GM19438 (cell line): ENCODE data around the gene FOXR2.

Source experiments
- ATAC-seq: cut with Tn5 transposase; IDR thresholded peaks from one replicate; pipeline ENCODE4 v1.9.1; 2021; ENCODE audit warnings: low read depth; ENCODE audit not compliant: unreplicated experiment

FOXR2 gene, protein sequence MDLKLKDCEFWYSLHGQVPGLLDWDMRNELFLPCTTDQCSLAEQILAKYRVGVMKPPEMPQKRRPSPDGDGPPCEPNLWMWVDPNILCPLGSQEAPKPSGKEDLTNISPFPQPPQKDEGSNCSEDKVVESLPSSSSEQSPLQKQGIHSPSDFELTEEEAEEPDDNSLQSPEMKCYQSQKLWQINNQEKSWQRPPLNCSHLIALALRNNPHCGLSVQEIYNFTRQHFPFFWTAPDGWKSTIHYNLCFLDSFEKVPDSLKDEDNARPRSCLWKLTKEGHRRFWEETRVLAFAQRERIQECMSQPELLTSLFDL

DNA sequence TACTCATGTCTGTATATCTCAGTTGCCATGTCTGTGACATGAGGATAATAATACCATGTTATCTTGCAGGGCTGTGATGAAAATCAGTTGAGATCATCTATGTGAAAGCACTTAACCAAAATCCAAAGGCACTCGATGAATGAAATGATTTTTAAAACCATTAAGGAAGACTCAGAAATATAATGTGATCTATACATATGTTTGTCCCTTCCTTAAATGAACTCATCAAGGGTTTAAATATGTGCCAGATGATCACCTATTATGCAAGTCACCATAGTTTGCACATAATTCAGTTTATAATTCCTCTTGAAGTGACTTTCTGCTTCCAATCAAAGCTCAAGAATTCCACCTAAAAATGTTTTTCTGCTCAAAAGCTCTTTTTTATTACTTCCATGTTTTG is at the start of gene FOXR2:
FOXR2 (plus strand) TSS at position 301 of the 400 bp plus-strand sequence. CDS start 312 bp downstream, outside the sequence.
- no peak for ATAC-seq

GRCh38 chrX:55579115-55579514 is 44.1 kb upstream of the FOXR2 start:
- no peak for ATAC-seq

DNA sequence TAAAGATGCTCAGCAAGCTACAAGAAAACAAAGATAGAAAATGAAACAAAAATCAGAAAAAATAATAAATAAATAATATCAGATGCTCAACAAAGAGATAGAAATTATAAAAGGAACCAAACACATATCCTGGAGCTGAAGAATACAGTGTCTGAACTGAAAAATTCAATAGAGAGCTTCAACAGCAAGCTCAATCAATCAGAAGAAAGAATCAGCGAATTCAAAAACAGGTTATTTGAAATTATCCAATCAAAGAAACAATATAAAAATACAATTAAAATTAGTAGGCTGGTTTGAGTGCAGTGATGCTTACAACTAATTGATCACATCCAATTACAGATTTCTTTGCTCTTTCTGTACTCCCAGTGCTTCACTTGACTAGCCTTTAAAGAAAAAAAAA is 40.8 kb upstream of the FOXR2 start:
- ATAC-seq = no peak

DNA sequence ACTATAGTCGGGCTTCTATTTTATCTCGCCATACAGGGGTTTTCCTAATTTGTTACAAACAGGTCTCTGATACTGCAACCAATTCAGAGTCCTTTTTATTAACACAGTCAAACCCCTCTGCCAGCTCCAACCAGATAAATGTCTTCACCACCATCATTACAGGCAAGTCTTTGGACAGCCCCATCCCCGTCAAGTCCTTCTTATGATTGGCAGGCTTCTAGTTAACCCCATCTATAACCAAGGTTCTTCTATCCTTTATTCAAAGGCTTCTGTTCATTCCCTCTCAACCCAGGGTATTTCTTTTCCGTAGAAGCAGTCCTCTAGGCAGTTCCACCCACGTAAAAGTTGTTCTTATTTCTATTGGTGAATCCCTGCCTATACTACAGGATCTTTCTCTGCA is 29.9 kb upstream of the FOXR2 start:
- no peak for ATAC-seq

DNA sequence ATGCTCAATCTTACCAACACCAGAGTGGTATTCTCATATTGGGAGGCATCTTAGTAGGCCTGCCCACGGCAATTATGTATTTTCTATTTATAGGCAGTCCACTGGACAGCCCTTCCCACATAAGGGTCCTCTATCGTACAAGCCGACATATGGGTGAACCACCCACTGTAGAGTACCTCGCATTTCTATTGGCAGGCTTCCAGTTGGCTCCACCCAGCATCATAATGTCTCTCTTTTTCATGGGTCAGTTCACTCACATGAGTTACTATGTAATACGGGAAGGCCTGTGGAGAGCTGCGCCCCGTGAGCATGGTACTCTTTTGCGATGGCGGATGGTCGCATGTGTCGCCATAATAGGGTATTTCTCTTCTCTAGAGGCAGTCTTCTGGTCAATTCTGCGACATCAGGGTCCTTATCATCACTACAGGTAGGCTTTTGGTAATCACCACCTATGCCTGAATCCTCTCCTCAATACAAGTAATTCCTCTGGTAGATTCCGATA is 29.4 kb upstream of the FOXR2 start:
- ATAC-seq = no peak

DNA sequence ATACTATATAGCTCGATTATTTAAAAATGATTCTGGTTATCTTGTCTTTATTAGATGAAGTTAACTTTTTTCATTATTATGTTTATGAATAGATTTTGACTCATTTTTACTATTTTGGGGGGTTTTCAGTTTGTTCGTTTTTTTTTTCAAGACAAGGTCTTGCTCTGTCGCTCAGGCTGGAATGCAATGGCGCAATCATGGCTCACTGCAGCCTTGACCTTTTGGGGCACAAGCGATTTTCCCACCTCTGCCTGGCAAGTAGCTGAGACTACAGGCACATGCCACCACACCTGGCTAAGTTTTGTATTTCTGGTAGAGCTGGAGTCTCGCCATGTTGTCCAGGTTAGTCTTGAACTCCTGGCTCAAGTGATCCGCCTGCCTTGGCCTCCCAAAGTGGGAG is 24.9 kb upstream of the FOXR2 start:
- ATAC-seq = no peak

DNA sequence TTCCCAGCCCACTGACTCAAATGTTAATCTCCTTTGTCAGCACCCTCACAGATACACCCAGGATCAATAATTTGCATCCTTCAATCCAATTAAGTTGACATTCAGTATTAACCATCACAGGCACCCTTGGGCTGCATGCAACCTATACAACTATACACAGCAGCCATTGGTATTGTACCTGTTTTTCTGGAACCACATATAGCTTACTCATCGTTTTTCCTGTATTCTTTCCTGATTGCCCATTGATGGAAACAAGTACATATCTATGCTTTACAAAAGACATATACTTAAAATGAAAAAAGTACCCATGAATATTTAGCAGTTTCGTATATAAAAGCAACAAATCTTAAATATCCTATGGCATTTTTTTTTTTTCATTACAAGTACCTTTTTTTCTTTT is 3.7 kb upstream of the FOXR2 start:
- no peak for ATAC-seq

- no peak for ATAC-seq
Observed at GRCh38 chrX:55624403-55624802, 1.2 kb downstream of the FOXR2 start.

DNA sequence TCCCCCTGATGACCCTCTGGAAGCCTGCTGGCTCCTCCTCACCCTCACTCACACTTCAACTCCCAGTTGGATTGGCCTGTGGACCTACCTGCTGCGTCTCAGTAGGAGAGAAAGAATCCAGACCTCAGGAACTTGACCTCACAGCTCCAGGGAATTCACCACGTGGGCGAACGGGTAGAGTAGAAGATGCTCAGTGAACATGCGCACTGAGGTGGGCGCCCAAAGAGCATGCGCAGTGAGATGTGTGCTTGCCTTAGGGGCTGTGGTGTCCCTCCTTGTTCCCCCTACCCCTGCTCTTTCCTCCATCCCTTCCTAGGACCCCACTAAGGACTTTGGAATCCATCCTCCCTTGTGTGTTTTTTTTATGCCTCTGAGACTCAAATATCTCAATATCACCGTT is 12.9 kb downstream of the FOXR2 start:
- ATAC-seq = no peak

- ATAC-seq = no peak
Observed at GRCh38 chrX:55638933-55639332, 15.7 kb downstream of the FOXR2 start.

DNA sequence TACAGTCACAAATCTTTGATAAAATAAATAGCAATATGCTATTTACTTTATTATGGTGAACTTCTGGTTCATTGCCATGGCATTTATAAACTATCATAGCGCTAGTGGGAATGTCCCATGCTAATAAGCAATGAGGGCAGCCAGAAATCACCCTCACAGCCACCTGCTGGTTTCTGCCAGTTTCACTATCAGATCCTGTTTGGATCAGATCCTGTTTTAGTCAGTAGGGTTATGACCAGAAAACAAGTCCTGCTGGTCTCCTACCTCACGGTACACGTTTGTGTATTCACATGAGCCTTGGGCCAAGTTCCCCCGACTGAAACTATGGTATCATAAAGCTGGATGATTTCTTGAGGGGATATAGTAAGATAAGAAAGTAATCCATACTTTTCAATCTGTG is 17.7 kb downstream of the FOXR2 start:
- no peak for ATAC-seq

GRCh38 chrX:55648434-55648833 is 25.2 kb downstream of the FOXR2 start:
- ATAC-seq = no peak

GRCh38 chrX:55659931-55660330 is 36.7 kb downstream of the FOXR2 start:
- ATAC-seq = no peak

GRCh38 chrX:55663584-55663983 is 40.4 kb downstream of the FOXR2 start:
- ATAC-seq = no peak

DNA sequence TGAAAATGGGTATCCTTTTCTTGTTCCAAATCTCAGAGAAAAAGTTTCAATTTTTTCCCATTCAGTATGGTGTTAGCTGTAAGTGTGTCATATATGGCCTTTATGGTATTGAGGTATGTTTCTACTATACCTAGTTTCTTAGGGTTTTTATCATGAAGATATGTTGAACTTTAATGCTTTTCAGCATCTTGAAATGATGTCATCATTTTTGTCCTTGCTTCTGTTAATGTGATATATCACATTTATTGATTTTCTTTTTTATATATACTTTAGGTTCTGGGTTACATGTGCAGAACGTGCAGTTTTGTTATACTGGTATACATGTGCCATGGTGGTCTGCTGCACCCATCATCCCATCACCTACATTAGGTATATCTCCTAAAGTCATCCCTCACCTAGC is 44.9 kb downstream of the FOXR2 start:
- ATAC-seq = no peak
